GM21576 (cell line): ENCODE measurements around the gene ZC3H12A.

Experiments used
- ATAC-seq: cut with Tn5 transposase; IDR thresholded peaks from one replicate; pipeline ENCODE4 v1.9.1; 2021; ENCODE audit warnings: mild to moderate bottlenecking, moderate library complexity; ENCODE audit not compliant: unreplicated experiment

Gene ZC3H12A

GRCh38 chr1:37453647-37454046, 20.7 kb upstream of the ZC3H12A start:
- no peak for ATAC-seq

GRCh38 chr1:37455516-37455915, 18.9 kb upstream of the ZC3H12A start:
- no peak for ATAC-seq

DNA sequence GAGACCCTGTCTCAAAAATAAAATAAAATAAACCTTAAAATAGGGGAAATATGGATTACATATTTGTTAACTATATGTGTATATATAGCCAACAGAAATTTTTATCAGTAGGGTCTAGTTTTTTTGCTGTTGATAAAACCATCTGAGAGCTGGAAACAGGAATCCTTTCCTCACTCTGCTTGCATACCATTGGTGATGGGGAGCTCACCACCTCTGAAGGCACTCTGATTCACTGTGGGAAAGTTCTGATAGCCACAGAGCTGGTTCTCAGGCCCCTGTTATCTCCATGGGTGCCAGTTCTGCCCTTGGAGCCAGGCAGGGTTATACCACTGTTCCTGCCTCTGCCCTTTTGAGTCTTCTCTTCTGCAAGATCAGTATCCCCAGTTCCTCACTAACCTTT, 17.8 kb upstream of the ZC3H12A start:
- no peak for ATAC-seq

- ATAC-seq, result no peak
Observed at GRCh38 chr1:37458551-37458950, 15.8 kb upstream of the ZC3H12A start.

- no peak for ATAC-seq
Observed at GRCh38 chr1:37461698-37462436, 12.5 kb upstream of the ZC3H12A start.

- ATAC-seq, result no peak
Observed at GRCh38 chr1:37464443-37464842, 9.9 kb upstream of the ZC3H12A start.

GRCh38 chr1:37465593-37466517, 8.5 kb upstream of the ZC3H12A start:
- no peak for ATAC-seq

GRCh38 chr1:37468037-37468436, 6.3 kb upstream of the ZC3H12A start:
- no peak for ATAC-seq

- no peak for ATAC-seq
Observed at GRCh38 chr1:37469386-37469785, 5.0 kb upstream of the ZC3H12A start.

DNA sequence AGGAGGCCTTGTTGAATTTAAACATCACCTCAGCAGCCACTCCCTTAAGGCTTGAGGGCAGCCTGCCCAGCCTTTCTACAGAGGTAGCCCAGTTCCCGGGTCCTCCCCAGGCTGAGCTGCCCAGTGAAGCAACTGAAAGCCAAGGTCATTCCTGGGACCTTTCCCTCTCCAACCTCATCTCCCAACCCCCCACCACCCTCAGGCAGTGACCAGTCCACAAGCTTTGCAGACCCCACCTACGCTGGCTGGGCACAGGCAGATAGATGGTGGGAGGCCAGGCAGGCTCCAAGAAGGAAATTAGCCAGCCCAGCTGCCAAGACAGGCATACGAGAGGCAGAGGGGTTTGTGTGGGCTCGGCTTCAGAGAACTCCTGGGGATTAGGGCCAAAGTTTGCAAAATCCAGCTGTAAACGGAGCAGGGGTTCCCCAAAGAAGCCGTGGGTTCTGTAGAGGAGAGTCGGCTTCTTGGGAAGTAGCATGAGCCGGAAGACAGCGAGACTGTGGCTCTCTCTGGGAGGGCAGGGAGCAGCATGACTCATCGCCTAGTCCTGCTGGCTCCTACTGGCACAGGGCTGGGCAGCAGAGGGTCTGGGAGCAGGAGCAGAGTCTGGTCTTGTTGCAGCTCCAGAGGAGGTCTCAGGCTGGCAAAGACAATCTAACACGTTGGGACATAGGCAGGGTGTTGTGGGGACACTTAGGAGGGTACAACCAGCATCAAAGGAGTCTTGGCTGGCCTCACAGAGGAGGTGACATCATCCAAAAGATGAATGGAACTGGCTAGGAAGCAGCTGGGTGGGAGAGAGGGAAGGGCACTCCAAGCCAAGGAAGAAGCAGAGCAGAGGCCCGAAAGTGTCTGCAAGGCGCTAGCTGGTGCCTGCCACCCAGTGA, 2.8 kb upstream of the ZC3H12A start:
- ATAC-seq, result no peak

DNA sequence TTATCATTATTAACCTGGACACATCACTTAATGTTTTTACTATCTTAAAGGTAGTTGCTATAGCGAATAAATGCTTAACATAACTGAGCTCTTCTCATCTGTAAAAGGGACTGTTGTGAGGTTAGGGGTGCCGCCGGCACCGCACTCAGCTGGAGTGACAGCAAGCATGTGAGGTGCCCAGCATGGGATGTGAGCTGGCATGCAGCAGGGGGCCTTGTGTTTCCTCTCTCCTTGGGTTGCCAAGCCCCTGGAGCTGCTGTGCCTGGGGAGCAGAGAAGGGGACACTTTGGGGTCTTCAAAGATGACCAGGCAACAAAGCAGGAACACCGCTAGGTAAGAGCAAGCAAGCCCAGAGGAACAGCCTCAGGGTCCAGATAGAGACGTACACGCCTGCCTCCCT, 2.1 kb upstream of the ZC3H12A start:
- no peak for ATAC-seq

GRCh38 chr1:37472994-37473393, 1.4 kb upstream of the ZC3H12A start:
- ATAC-seq, result no peak

- ATAC-seq, result no peak
Observed at GRCh38 chr1:37473431-37474045, 842 bp upstream of the ZC3H12A start.

- ATAC-seq, result no peak
Observed at GRCh38 chr1:37474697-37475379, 458 bp downstream of the ZC3H12A start.

DNA sequence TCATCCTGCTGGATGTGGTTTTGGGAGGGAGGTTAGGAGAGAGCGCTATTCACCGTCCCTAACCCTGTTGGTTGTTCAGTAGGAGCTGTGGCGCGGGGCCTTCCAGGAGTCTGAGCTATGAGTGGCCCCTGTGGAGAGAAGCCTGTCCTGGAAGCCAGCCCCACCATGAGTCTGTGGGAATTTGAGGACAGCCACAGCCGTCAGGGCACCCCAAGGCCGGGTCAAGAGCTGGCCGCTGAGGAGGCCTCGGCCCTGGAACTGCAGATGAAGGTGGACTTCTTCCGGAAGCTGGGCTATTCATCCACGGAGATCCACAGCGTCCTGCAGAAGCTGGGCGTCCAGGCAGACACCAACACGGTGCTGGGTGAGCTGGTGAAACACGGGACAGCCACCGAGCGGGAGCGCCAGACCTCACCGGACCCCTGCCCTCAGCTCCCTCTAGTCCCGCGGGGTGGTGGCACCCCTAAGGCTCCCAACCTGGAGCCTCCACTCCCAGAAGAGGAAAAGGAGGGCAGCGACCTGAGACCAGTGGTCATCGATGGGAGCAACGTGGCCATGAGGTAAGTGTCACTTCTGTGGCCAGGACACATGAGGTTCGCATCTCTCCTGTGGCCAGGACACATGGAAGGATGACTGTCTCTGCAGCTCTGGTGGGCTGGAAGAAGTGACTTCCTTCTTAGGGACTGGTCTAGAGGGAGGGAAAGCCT, 1.2 kb downstream of the ZC3H12A start:
- ATAC-seq, result no peak

DNA sequence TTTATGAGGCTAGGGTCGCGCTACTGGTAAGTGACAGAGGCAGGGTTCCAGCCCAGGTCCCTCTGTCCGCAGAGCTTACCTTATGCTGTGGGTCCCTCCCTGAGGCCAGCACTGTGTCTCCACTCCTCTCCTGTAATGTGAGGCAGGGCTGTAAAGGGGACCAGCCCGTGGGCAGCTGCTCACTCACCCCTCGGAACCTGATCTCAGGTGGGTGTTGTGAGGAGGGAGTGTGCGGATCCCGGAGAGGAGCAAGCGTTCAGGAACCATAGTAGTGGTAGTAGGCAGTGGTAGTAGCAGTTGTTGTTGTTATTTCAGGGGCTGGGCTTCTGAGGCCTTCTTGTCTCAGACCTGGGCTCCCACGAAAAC, 1.7 kb downstream of the ZC3H12A start:
- ATAC-seq, result no peak

DNA sequence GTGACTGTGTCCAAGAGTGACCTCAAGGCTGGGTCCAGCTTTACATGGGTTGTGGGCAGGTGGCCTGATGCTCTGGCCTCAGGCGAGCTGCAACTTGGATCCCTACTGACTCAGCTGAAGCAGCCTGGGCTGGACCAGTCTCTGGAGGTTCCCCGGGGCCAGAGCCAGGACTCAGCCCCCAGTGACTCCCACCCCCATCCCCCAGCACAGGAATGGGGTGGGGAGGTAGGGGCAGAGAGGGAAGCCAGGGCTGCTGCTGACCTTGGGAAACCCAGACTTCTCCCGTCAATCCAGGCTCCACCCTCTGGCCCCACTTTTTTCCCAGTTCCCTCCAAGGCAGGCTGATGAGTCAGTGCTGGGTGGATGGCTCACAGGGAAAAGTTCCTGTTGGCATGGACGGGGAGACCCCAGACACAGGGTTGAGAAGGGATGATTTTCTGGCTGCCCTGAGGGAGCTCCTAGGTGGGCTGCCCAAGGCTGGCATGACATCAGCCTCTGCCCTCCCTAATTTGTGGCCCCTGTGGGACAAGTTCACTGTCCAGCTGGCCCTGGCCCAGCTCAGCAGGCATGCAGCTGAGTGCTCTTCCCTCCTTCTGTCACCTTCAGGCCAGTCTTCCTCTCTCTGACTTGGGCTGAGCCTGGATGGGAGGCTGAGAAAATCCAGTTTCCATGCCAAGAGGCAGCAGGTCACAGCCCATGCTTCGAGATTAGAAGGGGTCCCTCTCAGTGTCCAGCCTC, 2.2 kb downstream of the ZC3H12A start:
- no peak for ATAC-seq

DNA sequence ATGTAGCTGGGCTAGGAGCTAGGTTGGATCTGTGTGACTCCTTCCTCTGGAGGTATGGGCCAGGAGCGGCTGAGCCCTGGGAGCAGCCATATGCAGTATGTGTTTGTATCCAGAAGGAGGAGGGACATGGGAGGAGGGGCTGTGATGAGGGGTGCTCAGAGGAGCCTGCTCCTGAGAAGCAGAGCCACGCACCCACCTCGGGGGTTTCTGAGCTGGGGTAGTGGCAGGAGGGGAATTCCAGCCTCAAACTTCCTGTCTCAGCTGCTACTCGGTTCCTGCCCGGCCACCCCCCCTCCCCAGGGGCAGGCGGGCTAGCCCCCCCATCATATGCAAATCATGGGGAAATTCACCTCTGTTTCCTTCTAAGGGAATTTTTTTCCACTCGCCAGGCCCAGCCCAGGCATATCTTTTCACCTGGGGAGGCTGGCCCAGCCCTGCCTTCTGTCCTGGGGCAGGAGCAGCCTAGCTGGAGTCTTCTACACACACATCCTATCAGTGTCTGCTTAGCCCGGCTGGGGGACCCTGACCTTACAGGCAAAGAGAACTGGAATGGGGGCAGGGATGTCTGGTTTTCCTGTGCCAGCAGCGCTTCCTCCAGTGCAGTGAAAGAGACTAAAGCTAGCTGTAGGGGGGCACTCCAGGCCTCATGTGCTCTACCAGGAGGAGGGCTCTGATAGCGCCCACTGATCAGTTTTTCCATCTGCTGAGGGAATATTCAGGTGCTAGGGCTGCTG, 3.0 kb downstream of the ZC3H12A start:
- peak; percentile 31 for ATAC-seq
